HL-60/S4 treated with retinoic acid at 250 ng/mL for 4 days and 3 days (cell line): ENCODE measurements around the gene TMEM37.
"Not testable (repeated sequence)": the region's sequence is repeated elsewhere in the genome, so short reads cannot be mapped to it uniquely, and the experiment has no call there.

ENCODE experiments used
- in situ Hi-C: fragments of 300-500 bp; cut with MboI; formaldehyde crosslinking; loops from 2 replicates; pipeline ENCODE4 v1.7.0; 2022; ENCODE audit warnings: low sequenced_read_pairs

The TMEM37 gene, protein sequence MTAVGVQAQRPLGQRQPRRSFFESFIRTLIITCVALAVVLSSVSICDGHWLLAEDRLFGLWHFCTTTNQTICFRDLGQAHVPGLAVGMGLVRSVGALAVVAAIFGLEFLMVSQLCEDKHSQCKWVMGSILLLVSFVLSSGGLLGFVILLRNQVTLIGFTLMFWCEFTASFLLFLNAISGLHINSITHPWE

DNA sequence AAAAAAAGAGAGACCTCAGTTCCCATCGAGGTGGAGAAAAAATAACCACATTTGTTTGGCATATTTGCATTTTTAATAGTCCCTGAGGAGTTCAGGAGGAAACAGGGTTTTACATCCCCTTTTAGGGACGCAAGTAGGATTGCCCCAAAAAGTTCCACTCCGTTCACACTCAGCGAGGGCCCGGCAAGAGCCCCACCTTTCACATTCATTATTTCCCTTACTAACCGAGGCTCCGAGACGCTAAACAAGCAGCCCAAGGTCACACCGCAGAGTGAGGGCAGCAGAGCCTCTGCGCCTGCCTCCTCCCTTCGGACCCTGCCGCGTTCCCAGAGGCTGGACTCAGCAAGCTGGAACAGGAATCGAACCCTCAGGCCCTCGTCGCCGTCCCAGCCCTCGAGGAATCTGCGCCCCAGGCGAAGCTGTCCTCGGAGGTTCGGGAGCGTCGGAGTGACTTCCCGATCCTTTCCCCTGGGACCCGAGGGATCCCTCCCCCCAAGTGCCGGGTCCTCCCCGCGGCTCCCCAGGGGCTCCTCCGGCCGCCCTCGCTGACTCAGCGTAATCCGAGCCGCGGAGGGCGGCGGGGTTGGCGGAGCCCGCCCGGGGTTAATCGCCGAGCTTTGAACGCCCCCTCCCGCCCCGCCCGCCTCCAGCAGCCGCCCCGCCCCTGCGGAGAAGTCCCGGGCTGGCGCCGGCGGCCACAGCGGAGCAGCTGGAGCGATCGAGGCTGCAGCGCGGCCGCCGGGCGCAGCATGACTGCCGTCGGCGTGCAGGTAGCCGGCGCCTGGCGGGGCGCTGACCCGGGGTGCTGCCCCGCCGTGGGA is at the start of gene TMEM37:
TSS of gene TMEM37 (plus strand) at position 700 of the 821 bp plus-strand sequence. CDS start at position 750, 50 bp downstream.
- in situ Hi-C loops, result no loop called here

DNA sequence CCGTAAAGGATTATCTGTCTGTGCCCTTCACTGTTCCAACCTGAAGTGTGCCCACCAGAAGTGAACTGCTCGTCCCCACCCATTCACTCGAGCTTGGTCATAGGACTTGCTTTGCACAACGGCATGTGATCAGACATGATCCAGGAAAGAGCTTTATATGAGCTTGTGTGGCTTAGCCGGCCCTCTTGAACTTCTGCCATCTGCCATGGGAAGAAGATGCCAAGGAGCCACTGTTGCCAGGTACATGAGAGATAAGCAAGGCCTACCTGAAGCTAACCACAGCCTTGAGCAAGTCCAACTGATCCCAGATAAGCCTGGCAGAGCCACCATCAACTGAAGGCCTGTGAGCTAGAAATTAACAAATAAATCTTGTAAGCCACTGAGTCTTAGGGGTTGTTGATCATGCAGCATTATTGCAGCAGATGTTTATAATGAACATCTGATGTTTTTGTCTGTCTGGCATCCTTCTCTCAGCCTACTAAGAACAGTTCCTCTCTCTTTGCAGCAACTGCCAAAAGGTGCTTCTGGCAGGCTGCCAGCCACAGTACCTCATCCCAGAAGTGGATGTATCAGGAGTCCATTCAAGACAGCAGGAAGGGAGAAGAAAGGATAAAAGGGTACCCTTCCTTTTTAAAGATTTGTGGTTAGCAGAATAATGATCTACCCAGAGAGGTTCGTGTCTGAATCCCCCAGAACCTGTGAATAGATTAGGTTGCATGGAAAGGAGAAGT is 48.1 kb upstream of the TMEM37 start:
- in situ Hi-C loops, result no loop called here

- in situ Hi-C loops, result no loop called here
Measured at GRCh38 chr2:119384971-119385370, 46.7 kb upstream of the TMEM37 start.

GRCh38 chr2:119385466-119385865 is 46.2 kb upstream of the TMEM37 start:
- in situ Hi-C loops, result no loop called here

DNA sequence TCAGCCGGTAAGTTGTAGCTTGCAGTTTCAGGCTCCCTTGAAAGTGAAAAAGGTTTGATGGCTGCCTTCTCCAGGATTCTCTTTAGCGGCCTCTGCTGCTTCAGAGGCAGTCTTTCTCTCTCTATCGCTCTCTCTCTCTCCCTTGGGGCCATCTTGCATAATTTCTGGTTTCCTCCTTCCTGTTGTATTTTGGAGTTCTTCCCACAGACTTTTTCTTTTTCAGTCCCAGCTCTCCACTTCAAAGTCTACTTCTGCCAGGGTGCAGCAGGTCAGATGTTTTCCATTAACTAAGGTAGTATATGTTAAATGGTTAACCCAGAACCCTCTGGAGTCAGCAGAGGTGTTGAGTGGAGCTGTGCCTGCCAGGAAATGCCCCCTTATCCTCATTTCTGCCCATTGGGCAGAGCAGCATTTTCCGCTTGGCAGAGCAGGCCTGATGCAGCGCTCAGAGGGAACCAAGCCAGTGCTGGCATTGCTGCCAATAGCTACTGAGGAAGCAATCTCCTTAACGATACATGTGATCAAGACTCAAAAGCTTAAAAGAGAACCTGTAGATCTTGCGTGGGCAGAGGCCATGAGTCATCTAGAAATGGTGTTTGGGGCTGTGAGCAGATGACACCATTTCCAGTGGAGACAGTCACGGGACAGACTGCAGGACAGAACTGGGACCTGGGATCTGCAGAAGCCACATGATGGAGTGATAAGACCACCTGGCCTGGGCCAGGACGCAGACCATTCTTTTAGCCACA is 44.1 kb upstream of the TMEM37 start:
- in situ Hi-C loops, result no loop called here

DNA sequence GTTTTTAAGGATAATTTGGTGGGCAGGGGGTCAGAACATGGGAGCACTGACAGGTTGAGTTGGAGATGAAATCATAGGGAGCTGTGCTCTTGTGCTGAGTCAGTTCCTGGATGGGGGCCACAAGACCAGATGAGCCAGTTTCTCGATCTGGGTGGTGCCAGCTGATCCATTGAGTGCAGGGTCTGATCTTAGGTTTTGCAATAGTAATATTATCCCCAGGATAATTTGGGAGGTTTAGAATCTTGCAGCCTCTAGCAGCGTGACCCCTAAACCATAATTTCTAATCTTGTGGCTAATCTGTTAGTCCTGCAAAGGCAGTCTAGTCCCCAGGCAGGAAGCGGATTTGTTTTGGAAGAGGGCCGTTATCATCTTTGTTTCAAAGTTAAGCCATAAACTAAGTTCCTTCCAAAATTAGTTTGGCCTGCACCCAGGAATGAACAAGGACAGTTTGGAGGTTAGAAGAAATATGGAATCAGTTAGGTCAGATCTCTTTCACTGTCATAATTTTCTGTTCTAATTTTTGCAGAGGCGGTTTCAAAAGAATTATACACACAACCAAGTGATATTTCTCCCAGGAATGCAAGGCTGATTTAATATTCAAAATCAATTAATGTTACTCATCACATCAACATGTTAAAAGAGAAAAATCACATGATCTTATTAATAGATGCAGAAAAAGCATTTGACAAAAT is 41.9 kb upstream of the TMEM37 start:
- in situ Hi-C loops, result no loop called here

DNA sequence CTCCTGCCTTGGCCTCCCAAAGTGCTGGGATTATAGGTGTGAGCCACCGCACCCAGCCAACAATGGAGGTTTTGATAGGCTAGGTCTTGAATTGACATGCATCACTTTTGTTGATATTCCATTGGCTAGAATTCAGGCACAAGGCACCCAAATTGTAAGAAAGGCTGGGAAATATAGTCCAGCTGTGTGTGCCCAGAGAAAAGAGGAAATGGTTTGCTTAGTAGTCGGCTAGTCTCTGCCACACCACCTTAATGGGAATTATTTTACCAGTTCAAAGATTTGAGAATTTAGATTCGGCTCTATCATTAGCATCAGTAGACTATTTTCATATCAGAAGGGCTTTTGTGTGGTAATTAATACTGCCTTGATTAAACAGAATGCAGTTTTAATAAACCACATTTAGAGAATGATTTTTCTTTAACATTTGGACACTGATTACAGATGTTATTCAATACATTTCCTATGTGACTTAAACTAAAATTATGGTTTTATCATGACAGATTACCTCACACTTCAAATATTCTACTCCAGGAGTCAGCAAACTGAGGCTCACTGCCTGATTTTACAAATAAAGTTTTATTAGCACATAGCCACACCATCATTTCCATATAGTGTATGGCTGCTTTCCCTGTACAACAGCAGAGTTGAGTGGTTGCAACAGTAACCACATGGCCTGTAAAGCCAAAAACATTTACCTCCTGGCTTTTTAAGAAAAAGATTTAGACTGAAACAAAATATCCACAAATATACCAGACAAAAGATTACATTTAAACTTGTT is 37.5 kb upstream of the TMEM37 start:
- in situ Hi-C loops, result no loop called here

DNA sequence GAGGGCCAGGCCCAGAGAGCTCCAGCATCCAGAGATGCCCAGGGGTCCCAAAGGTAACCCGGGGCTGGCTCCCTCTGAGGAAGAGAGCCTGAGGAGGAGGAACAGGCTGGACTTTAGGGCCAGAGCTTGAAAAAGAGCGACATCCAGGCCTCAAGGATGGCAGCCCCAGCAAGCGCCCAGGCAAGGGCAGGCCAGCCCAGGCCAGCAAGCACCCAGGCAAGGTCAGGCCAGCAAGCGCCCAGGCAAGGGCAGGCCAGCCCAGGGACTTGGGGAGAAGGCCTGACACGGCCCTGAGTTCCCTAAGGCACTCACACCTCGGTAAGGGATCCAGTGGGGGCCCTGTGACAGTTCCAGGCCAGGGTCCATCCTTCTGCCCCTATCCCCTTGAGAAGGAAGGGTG is 34.5 kb upstream of the TMEM37 start:
- in situ Hi-C loops, result no loop called here

GRCh38 chr2:119402106-119402505 is 29.5 kb upstream of the TMEM37 start:
- in situ Hi-C loops, result no loop called here

GRCh38 chr2:119402645-119403560 is 28.8 kb upstream of the TMEM37 start:
- in situ Hi-C loops, result no loop called here

GRCh38 chr2:119403618-119404017 is 28.0 kb upstream of the TMEM37 start:
- in situ Hi-C loops, result not testable (repeated sequence)

DNA sequence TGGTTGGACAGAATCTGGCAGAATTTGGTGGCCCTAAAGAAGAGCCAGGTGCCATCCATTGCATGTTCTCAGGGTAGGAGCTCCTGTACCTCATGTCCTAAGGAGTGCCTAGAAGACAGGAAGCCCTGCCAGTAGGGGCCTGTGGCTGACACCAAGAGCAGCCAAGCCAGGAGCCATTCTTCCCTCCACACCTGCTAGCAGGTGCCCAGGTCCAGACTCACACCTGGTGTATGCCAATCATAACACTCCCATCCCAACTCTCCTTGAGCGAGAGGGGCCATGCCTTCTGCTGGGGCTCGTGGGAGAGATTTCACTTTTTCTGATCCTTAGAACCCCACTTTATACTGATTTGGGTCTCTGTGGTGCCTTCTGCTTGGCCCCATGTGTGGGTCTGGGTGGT is 26.5 kb upstream of the TMEM37 start:
- in situ Hi-C loops, result no loop called here

DNA sequence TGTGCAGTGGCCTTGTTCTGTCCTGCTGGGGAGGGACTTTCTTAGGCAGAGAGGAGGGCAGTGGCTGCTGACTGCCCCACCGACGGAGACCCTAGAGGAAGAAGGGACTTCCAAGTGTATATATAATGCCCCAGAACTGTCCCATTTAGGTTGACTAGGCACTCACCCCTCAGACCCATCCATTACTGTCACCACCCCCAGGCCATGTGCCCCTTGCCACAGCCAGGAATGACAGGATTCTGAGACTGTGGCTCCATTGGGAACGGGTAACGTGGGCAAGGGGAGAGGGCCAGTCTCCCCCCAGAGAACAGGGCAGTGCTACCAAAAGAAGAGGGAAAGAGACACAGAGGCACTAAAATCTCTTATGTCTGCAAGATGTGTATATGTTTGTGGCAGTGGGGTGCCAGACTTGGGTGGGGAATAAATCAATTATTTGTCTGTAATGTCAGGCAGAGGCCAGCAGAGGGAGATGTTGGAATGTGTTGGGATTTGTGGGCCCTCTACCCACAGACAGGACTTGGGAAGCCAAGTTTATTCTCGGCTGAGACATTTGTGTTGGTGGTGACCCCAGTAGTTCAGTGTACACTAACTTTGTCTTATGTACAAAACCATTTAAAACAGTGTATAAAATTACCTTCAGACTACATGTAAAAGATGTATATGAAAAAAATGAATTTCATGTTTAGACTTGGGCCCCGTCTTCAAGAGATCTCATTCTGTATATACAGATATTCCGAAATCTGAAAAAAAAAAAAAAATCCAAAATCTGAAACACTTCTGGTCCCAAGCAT is 24.0 kb upstream of the TMEM37 start:
- in situ Hi-C loops, result no loop called here

- in situ Hi-C loops, result no loop called here
Measured at GRCh38 chr2:119408221-119408619, 23.4 kb upstream of the TMEM37 start.

GRCh38 chr2:119409506-119409905 is 22.1 kb upstream of the TMEM37 start:
- in situ Hi-C loops, result no loop called here

DNA sequence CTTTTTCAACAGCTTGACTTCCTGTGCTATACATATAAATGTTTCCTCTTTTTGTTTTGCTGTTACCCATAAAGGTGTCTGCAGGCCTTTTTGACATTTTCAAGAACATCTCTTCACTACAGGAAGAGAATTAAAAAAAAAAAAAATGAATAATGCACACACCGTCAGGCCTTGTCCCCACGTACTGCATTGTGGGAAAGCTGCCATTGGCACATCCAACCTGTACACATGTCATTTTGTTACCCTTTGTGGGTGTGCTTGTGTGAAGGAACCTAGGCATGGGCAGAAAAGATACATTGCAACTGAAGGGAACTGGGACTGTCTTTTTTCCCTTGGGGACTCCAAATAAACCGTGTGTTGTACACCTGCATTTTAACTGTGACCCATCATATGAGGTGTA is 16.8 kb upstream of the TMEM37 start:
- in situ Hi-C loops, result no loop called here

DNA sequence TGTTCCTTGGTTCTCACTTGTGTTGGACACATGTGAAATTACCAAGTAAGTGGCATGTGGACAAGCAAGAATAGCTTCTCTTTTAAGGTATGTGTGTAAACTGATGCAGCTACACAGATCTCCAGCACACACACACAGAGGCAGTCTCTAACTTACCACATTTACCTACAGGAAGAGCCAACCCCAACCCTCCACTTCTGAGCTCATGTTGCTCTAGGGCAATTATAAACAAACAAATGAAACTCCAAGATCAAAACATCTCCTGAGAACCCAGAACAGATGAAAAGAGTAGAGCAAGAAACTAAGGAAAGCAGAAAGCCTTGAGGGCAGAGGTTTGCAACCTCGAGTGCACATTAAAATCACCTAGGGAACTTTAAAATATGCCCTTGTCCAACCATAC is 16.0 kb upstream of the TMEM37 start:
- in situ Hi-C loops, result no loop called here
